ENCODE results near the gene CTNND2.
"Not testable (repeated sequence)": the region's sequence is repeated elsewhere in the genome, so short reads cannot be mapped to it uniquely, and the experiment has no call there.

The CTNND2 gene

DNA sequence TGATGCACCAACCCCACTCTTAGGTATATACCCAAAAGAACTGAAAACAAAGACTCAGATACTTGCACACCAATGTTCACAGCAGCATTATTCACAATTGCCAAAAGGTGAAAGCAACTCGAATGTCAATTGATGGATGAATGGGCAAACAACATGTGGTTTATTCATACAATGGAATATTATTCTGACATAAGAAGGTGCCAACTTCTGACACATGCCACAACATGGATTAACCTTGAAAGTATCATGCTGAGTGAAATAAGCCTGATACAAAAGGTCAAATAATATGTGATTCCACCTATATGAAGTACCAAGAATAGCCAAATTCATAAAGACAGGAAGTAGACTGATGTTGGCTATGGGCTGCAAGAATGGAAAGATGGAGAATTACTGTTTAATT lies 35.0 kb downstream of the CTNND2 start:
- no peak for DNase-seq

DNA sequence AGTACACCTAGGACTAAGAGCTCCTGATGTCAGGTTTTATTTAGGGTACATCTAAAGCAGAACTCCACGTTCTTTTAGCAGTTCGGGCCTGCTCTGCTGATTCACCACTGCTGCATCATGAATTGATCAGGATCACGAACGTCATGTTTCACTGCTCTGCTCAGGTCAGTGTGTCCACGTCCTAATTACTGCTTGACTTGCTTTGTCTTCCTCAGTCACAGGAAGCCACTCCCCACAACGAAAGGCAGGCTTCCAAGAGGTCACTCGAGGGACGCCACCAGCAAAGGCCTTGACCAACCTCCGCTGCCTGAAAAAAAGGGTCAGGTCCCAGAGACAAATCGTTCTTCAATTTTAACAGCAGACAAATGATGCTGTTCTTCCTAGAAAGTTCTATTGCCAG lies 40.3 kb downstream of the CTNND2 start:
- no peak for DNase-seq

DNA sequence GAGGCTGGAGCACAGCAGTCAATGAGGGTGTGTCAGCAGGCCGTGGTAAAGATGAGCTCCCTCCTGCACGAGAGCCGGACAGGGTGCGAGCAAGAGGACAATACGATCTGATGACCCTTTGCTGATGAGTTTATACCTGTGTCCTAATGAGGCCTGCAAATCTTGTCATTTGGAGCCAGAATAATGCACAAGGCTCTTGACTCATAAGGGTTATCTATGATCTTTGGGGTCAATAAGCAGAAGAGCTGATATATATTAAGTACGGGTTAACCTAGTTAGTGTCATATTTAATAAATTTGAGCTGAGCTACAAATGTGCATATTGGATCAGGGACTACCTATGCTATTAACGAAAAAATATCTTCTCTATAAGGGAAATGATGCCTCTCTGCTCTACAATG lies 46.9 kb downstream of the CTNND2 start:
- no peak for DNase-seq

DNA sequence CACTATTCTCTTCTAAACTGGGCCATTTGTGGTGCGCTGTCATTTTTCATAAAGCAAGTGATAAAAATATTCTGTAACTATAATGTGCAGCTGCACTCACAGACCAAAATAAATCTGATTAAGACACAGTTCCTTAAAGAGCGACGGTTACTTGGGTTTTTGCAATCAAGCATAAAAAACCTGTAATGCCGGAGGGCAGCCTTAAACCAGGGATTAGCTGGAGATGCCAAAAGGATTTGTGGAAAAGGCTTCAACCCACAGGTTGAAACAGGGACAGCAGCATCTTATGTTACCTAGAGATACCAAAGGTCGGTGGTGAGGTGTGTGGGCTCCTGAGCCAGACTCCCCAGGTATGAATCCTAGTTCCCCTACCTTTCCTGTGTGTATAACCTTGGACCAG lies 49.3 kb downstream of the CTNND2 start:
- DNase-seq: no peak

DNA sequence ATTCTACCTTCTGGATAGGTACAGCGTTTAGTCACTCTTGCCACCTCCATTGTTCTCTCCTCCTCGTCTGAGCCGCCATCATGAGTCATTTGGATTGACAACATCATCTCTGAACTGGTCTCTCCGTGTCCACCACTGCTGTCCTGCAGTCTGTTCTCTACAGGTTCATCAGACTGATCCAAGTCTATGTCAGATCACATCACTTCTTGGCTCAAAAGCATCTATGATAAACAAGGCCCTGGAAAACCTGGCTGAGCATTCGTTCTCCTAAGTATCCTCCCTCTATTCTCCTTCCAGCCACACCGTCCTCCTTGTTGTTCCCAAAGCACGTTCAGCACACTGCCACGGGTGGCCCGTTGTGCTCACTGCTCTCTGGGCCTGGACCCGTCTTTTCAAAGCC lies 50.5 kb downstream of the CTNND2 start:
- DNase-seq: peak; percentile 21

DNA sequence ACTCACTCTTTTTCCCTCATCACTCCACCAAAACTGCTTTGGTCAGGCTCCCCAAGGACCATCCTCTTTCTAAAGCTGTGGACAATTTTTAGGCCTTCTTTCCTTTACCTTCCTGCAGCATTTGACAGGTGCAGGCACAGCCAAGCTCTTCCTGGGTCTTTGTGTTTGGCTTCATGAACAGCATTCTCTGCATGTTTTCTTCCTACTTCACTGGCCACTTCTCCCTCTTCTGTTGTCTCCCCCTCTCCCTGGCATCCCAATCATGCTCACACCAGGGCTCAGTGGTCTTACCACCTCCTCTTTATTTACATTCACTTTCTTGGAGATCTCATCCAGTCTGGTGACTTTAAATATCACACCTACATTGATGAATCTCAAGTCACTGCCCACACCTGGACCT lies 51.1 kb downstream of the CTNND2 start:
- DNase-seq: no peak

DNA sequence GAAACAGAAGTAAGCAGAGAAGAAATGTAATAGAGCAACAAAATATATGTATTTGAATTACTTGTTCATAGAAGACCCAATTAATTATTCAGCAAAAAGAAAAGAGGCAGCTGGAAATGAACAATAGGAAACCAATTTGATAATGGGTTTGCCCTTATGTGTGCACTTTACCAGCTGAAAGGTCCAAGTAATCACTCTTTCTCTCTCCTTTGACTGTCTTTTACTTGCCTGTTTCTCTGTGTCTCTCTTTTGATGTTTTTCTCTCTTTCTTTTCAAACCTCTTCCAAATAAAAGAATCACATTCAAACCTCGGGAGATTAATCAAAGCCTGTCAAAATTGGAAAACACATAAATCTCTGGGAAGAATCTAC lies 51.5 kb downstream of the CTNND2 start:
- no peak for DNase-seq

DNA sequence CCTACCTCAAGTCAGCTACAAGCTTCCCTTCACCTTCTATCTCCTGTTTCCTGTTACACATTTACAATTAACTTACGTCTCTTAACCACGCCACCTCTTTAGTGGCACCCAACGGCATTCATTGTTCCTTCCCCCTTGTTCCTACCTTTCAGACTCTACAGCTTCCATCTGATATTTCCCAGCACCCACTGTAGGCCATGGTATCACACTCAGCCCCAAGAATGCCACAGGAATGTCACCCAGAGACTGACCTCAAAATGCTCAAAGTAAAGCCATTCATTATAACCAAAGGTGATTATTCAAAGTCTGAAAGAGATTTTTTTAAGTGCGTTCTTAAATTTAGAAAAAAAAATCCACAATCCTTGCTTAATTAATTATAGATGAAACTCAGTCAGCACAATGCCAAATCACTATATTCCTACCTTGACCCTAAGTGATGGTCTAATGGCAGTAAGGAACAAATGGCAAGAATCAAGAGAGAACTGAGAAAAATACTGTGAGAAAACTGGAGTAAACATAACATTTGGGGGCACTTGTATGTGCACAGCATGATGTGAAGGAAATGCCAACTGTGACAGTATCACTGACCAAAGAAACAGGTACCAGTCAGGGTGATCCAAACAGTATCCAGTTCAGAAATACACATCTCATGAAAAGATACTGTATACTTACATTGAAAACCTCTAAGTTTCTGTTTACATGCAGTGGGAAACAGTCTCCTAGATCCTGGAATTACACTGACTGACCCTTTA lies 52.1 kb downstream of the CTNND2 start:
- no peak for DNase-seq

DNA sequence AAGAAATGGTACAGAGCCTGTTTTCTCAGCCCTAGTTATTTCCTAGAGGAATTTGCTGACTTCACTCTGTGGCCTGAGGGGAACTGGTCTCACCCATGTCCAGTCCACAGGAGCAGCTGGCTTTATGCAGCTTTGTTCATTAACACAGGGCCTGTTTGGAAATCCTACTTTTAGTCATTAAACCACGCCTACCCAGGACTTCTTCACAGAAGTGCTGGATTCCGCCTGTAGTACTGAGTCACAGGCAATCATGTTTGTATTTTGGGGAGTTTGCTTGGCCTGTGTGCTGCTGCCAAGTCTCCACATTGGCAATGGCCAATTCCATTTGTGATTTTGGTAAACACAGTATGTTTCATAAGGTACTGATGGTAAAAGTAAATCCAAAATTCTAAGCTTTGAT lies 52.8 kb downstream of the CTNND2 start:
- no peak for DNase-seq

DNA sequence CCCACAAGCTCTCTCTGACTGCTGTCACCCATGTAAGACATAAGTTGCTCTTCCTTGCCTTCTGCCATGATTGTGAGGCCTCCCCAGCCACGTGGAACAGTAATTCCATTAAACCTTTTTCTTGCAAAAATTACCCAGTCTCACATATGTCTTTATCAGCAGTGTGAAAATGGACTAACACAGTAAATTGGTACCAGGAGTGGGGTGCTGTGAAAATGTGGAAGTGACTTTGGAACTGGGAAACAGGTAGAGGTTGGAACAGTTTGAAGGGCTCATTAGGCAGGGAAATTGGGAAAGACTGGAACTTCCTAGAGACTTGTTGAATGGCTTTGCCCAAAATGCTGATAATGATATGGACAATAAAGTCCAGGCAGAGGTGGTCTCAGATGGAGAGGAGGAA lies 75.7 kb downstream of the CTNND2 start:
- DNase-seq: not testable (repeated sequence)

DNA sequence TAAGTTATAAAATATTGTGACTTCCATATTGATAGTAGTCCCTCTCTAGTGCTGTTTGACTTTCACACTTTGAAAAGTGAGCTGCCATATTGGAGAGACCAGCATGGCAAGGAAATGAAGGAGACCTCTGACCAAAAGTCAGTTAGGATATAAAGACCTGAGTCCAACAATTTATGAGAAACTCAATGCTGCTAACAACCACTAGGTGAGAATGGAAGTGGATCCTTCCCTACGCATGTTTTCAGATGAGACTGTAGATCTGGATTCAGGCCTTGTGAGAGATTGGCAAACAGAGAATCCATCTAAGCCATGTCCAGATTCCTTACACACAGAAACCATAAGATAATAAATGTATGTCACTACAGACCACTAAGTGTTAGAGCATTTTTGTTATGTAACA lies 81.6 kb downstream of the CTNND2 start:
- peak; percentile 22 for DNase-seq

DNA sequence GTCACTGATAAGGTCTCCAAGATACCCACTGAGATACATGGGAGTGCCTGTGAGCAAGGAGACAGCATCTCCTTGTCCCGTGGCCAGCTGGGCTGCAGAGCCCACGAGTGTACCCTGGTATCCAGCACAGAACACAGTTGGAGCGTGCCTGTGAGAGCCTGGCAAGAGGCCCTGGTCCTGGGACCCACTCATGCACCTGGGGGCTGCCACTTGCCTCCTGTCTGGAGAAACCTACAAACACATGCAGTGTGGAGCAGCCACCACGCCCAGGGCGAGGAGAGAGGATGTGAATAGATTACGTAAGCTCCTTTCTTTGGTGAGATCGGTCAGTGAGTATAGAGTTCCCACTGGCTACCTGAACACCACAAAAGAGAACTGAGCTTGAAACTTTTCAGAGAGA lies 88.3 kb downstream of the CTNND2 start:
- DNase-seq: no peak

DNA sequence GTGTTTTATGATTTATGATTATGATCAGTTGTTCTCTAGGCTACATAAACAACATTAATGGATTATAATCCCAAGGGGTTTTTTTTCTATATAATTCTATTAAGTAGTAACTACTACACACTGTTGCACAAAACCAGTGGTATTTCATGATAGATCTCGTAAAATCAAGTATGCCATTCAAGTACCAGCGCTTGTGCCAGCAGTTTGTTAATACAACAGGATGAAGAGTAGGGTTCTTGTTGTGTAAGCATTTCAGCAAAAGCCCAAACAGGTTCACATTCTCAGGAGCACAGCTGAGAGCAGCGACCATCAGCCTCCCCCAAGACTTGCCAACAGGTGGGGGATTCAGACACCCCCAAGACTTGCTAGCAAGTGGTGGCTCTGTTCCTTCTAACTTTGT lies 88.8 kb downstream of the CTNND2 start:
- DNase-seq: no peak

DNA sequence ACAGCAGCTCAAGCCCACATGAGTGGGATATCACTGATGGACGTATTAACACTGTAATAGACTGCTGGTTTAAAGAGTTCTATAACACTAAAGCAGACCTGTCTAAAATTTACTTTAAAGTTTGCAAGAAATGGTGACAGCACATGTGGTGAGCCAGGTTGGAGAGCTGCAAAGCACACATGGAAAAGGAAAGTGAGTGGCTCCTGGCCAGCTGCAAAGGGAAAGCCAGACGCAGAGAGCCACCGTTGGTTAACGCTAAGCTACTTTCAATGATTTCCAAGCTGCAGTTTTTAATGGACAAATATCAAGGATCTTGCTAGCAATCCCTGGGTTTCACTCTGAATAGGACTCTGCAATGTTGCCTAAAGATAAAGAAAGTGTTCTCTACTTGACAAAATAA lies 89.9 kb downstream of the CTNND2 start:
- DNase-seq: no peak

DNA sequence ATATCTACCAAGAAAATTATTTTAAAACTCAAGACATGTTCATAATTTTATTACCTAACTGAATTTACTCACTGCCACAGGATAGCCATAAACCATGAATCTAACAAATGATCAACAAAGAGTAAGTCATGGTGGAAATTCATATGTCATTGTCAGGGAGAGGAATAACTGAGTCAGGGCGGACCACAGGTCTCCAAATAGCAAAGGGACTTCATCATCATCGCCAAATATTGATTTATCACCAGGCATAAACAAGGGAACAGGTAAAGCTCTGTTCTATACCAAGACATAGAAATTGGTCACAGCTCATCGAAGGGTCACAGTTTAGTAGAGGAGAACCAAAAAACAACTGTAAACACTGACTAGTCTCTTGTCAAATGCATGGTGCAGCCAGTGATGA lies 94.8 kb downstream of the CTNND2 start:
- no peak for DNase-seq

DNA sequence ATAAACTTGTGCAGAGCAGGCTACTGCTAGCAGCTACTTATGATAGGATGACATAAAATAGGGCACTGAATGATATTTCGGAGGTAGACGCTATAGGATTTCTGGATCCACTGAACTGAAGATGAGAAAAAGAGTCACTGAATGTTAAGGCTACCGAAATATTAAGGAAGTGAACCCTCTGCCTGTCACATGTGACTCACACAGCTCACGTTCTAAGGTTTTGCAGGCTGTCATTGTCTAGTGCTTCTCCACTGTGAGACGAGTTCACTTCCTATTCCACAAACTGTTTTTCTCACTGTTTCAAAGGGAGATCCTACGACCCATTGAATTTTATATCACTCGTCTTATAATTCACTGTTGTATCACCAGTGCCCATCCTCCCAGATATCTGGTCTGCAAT lies 100.8 kb downstream of the CTNND2 start:
- no peak for DNase-seq

DNA sequence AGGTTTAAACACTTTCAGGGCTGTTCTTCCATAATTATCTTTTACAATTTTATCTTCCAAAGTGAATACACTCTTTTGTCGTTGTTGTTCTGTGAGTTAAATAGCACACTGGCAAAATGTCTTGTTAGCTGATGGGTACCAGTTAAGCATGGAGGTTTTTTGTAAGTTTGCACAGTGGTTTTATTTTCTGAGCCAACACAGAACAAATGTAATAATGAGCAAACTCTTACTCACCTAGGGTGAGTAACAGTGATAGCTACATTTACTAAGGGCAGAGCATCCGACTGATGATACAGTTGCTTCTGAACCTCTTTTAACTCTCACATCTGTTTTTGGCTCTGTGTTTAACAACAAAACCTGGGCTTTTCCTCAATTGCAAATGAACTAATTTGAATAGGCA lies 103.2 kb downstream of the CTNND2 start:
- DNase-seq: no peak

DNA sequence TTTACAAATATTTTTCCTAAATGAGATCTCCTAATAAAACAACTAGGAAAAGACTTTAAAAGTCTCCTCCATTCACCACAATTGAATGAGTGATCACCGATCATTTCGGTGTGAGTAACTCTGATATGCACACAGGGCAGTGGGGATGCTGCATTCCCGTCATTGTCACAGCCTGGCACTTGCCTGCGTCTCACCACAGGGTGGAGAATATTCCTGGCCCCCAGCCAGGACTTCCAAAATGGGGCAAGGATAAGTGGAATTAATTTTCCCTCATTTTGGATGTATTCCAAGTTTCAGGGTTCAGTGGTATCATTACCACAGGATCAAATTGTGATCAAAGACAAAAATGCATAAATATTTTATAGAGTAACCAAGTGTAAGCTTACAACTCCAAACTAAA lies 107.1 kb downstream of the CTNND2 start:
- DNase-seq: peak; percentile 17

DNA sequence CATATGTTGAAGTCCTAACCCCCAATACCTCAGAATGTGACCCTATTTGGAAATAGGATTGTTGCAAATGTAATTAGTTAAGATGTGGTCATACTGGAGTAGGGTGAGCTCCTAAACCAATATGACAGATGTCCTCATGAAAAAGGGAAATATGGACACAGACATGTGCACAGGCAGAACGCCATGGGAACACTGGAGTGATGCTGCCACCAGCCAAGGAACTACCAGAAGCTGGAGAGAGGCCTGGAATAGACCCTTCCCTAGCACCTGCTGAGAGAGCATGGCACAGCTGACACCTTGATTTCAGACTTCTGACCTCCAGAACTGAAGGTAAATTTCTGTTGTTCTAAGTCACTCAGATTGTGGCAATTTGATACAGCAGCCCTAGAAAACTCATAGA lies 110.8 kb downstream of the CTNND2 start:
- DNase-seq: no peak

DNA sequence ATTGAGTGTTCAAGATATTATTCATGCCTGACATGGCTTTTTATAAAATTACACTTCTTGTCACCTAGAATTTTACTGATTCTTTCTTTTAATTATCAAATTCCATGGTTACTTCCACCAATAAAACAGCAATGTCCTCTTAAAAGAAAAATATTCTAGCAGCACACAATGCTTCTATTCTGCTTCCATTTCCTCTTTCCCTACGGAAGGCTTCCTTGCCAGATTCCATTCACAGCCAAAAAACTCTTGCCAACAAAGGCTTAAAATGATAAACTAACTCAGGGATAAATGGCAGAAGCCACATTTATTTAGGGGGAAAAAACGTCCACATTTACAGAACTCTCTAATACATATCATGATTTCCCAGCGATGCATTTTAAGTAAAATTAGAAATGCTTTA lies 111.6 kb downstream of the CTNND2 start:
- no peak for DNase-seq

DNA sequence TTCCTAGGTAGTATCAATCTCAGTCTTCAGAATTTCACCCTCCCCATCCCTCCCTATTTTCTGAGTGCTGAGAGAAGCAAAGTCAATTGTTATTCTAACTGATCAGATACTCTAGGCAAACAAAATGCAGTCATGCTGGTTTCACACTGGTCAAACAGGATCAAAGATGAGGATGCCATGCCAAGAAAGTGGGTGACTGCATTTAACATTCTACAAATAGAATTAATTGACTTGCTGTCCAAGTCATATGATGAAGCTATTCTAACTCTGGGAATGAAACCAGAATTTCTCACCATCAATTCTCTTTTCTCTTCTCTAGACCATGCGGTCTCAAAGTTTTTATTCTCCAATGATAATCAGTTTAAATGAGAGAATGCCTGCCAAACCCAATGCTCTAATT lies 112.5 kb downstream of the CTNND2 start:
- peak; percentile 43 for DNase-seq

DNA sequence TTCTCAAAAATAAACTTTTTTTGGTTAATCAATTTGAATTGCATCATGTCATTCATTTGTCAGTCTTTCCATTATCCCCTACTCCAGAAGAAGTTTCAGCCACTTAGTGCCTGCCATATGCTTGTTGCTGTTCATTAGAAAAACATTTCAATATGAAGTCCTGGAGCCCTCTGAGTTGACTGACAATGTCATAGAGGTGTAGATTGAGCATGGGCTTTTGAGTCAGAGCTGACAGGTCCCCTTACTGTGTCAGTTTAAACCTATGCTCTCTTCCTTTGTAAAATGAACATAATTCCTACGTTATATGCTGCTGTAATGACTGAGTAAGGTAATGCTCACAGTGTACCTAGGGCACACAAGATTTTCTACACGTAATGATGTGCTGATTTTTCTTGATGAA lies 114.0 kb downstream of the CTNND2 start:
- no peak for DNase-seq

DNA sequence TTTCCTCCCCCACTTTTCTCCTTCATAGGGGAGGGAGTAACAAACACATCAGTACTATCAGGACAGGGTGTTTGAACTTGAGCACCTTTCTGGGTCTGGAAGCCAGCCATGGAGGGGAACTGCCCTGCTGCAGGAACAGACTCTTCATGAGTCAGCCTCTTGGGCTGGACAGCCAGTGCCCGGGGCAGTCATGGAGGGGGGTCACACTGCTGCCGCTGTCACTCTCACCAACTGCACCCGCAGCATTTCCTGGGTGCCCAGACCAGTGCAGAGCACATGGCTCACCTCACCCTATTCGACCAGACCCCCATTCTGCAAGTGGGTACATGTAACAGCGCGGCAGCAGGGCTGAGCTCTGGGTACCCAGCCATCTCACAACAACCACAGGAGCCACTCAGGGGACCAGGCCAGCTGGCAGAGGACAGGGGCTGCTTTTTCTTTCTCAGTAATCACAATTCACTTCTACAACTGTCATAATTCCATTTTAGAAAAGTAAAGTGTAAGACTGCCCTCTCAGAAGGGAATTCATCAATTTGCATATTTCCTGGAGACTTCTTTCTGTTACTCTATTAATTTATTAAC lies 118.4 kb downstream of the CTNND2 start:
- no peak for DNase-seq

DNA sequence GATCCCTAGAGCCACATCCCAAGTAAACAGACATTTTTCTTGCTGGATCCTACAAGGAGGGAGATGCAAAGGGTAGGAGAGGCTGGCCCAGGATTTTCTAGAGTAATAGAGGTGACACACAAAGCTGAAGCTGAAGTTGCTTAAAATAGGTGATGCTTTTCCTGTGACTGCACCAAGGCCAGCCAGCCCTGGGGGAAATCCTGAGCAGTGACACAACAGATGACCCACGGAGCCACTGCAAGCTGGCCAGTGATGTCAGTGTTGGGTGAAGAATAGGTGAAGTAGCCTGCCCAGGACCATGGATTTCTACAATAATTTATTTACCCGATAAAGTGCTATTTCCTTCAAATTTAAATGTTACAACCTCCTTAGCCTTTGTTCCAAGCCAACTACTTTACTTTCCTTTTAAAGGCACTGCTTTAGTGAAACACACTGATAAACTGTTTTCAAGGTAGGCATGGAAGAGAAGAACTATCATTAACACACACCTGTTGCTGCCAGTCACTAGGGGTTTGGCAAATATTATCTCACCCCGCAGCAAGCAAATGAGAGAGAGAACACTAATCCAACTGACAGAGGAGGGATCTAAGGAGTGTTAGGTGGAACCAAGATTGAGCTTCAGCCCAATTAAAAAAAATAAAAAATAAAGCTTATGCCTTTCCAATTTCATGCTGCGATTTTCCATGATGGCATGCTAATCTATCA lies 123.5 kb downstream of the CTNND2 start:
- DNase-seq: no peak

DNA sequence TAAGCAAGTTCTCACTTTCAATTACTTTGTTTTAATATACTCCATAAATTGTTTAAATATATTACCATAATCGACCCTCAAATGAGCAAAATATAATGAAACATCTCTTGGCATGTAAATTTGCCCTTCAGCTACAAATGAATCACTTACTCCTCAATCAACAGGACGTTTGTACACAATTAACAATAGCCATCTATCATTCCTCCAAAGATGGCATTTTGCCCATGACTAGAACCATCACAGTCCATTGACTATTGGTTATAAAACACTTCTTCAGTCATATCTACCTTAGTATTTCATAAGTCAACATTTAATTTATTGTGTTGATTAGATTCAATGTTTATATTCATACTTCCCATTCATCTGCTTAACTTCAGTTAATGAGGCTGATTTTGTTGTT lies 127.2 kb downstream of the CTNND2 start:
- no peak for DNase-seq

Measured in DMS53 (cell line).